ENCODE measurements around the gene ZBTB32.
"Not testable (repeated sequence)": the region's sequence is repeated elsewhere in the genome, so short reads cannot be mapped to it uniquely, and the experiment has no call there.

DNA sequence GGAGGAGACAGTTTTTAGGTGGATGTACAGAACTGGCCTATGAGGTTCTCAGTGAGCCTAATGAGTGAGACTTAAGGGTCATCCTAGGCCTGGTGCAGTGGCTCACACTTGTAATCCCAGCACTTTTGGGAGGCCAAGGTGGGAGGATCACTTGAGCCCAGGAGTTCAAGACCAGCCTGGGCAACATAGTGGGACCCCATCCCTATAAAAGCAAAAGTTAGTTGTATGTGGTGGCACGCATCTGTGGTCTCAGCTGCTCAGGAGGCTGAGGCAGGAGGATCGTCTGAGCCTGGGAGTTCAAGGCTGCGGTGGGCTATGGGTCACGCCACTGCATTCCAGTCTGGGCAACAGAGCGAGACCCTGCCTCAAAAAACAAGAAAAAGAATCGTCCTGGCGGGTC, 19.8 kb downstream of the ZBTB32 start:
- TF ChIP-seq, protein P1, sequence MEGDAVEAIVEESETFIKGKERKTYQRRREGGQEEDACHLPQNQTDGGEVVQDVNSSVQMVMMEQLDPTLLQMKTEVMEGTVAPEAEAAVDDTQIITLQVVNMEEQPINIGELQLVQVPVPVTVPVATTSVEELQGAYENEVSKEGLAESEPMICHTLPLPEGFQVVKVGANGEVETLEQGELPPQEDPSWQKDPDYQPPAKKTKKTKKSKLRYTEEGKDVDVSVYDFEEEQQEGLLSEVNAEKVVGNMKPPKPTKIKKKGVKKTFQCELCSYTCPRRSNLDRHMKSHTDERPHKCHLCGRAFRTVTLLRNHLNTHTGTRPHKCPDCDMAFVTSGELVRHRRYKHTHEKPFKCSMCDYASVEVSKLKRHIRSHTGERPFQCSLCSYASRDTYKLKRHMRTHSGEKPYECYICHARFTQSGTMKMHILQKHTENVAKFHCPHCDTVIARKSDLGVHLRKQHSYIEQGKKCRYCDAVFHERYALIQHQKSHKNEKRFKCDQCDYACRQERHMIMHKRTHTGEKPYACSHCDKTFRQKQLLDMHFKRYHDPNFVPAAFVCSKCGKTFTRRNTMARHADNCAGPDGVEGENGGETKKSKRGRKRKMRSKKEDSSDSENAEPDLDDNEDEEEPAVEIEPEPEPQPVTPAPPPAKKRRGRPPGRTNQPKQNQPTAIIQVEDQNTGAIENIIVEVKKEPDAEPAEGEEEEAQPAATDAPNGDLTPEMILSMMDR (IDR thresholded peaks at IDR 0.05), result not testable (repeated sequence)
- TF ChIP-seq POLR2A, POLR2AphosphoS5 (IDR thresholded peaks at IDR 0.05): not testable (repeated sequence)

All from breast epithelium (tissue), 3 donors.